Esophagus squamous epithelium (tissue), 5 donors: ENCODE data around the gene LRP1. TPM values are rescaled to one million over a fixed set of nuclear protein-coding genes. Genes with fewer than 3 reads are reported as not detected.

Source experiments
- DNase-seq: peaks from one replicate; lab custom pipeline; 2025; lab: John Stamatoyannopoulos, UW
- H3K27ac ChIP-seq, 4 donors: fragments of 200-600 bp; sonication (generic); one replicate each; pipeline ENCODE4 v1.5.1; 2016 to 2019; ENCODE audit warnings: mild to moderate bottlenecking in 1 of 4
- H3K27me3 ChIP-seq, 4 donors: fragments of 200-600 bp; sonication (generic); 1 replicate in 3 of 4; 2 replicates in 1 of 4; pipeline versions ENCODE4 v1.5.1 to v1.6.0; 2017 to 2021; ENCODE audit warnings: antibody characterized with exemption in 1 of 4
- H3K36me3 ChIP-seq, 3 donors: fragments of 200-600 bp; sonication (generic); one replicate each; pipeline ENCODE4 v1.5.1; 2016 to 2019
- H3K4me1 ChIP-seq, 3 donors: fragments of 200-600 bp; sonication (generic); one replicate each; pipeline ENCODE4 v1.5.1; 2017 to 2019
- H3K4me3 ChIP-seq, 4 donors: fragments of 200-600 bp; sonication (generic); 1 replicate in 3 of 4; 2 replicates in 1 of 4; pipeline ENCODE4 v1.5.1; 2016 to 2019; ENCODE audit warnings: mild to moderate bottlenecking in 2 of 4, moderate library complexity in 1 of 4
- H3K9me3 ChIP-seq, 3 donors: fragments of 200-600 bp; sonication (generic); one replicate each; pipeline ENCODE4 v1.5.1; 2016 to 2019
- CTCF ChIP-seq, 6 experiments: fragments of 450-650 bp in 4 of 6; fragments of 200-600 bp in 2 of 6; sonication (generic) in 2 of 6; IDR thresholded peaks; one replicate each; pipeline ENCODE4 v1.5.1; 2016 to 2019; ENCODE audit warnings: antibody characterized with exemption in 6 of 6, mild to moderate bottlenecking in 4 of 6, moderate library complexity in 4 of 6
- POLR2A ChIP-seq, 4 donors: fragments of 450-650 bp; IDR thresholded peaks; one replicate each; pipeline ENCODE4 v1.6.1; 2017; ENCODE audit warnings: antibody characterized with exemption in 4 of 4, mild to moderate bottlenecking in 4 of 4, moderate library complexity in 3 of 4
- WGBS, 2 donors: methylation state at CpG; one replicate each; pipeline ENCODE4 v1.1.5; 2018; 5-methylcytosine and 5-hydroxymethylcytosine counted together
- intact Hi-C: fragments of 100-400 bp; cut with DNase I; formaldehyde crosslinking; loops from one replicate; pipeline ENCODE4 v1.15.0; 2022
- total RNA-seq, 4 donors: library from RNA; depleted of rRNA; stranded (reverse); fragments of >200 nt; gene quantifications; one replicate each; pipeline ENCODE4 v1.1.0, GENCODE V29; 2016
- donor health status: DM: yes; HTN: yes; CAD: no.

Gene LRP1
- total RNA-seq, 4 donors from 2014 or later: 60.8 to 147 (median 81.9) TPM

DNA sequence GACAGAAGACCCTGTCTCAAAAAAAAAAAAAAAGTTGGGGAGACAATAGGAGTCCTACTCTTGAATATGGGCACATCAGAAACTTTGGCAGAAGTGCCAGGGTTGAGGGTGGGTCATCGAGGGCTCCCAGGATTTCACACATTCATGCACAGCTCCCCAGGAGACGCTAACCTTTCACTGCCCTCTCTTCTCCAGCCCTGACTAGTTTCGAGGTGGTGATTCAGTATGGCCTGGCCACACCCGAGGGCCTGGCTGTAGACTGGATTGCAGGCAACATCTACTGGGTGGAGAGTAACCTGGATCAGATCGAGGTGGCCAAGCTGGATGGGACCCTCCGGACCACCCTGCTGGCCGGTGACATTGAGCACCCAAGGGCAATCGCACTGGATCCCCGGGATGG is 48.6 kb downstream of the LRP1 start:
- DNase-seq: no peak
- peak overlapping the region; percentile 37 to 91 (median 86) for H3K27ac ChIP-seq
- H3K9me3 ChIP-seq: no peaks in the 10 kb centered on the region
- intact Hi-C loops: no loop called here
- H3K4me1 ChIP-seq: peaks cover 33 to 98% (median 34%) of the 10 kb centered on the region in 3 donors
- no peaks in the 10 kb centered on the region for H3K27me3 ChIP-seq
- H3K36me3 ChIP-seq: peaks cover 30 to 94% (median 47%) of the 10 kb centered on the region in 3 donors
- 54 to 63% methylated on average over 4 to 7 of the region's 9 CpGs for WGBS, 2 donors
- peak overlapping the region in 2 of 4 donors; percentile 18 to 27 for H3K4me3 ChIP-seq
- TF ChIP-seq CTCF (IDR thresholded peaks at IDR 0.05) (no peak), POLR2A (IDR thresholded peaks at IDR 0.05) (no peak)

GRCh38 chr12:57177354-57177753 is 49.1 kb downstream of the LRP1 start:
- Histone ChIP-seq H3K27me3 (no peaks in the 10 kb centered on the region), H3K36me3 (peaks cover 30 to 98% (median 47%) of the 10 kb centered on the region in 3 donors), H3K9me3 (no peaks in the 10 kb centered on the region), H3K4me1 (peaks cover 31 to 98% (median 33%) of the 10 kb centered on the region in 3 donors), H3K27ac (peak overlapping the region; percentile 37 to 91 (median 86)), H3K4me3 (peak overlapping the region in 2 of 4 donors; percentile 18 to 27)
- TF ChIP-seq POLR2A (IDR thresholded peaks at IDR 0.05): no peak
- TF ChIP-seq CTCF (IDR thresholded peaks at IDR 0.05): no peak
- intact Hi-C loops: no loop called here
- no peak for DNase-seq
- 73 to 80% methylated on average over 3 to 8 of the region's 16 CpGs for WGBS, 2 donors

DNA sequence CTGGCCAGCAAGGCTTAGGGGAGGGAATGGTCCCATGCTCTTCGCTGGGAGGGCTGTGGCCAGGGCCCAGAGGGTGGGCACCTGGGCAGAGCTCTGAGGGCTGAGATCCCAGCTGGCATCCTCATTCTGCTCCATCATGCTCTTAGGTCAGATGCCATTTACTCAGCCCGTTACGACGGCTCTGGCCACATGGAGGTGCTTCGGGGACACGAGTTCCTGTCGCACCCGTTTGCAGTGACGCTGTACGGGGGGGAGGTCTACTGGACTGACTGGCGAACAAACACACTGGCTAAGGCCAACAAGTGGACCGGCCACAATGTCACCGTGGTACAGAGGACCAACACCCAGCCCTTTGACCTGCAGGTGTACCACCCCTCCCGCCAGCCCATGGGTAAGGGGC is 49.9 kb downstream of the LRP1 start:
- intact Hi-C loops: no loop called here
- Histone ChIP-seq H3K27me3 (no peaks in the 10 kb centered on the region), H3K9me3 (no peaks in the 10 kb centered on the region), H3K4me3 (no peak overlapping the region), H3K4me1 (peaks cover 25 to 98% (median 36%) of the 10 kb centered on the region in 3 donors), H3K27ac (peak overlapping the region in 3 of 4 donors; percentile 85 to 91 (median 87)), H3K36me3 (peaks cover 30 to 90% (median 47%) of the 10 kb centered on the region in 3 donors)
- WGBS, 2 donors: 80% methylated on average over 3 of the region's 14 CpGs; no CpG with 5 or more reads in 1 of the 2 donors
- no peak for DNase-seq
- TF ChIP-seq POLR2A (IDR thresholded peaks at IDR 0.05) (no peak), CTCF (IDR thresholded peaks at IDR 0.05) (no peak)

- intact Hi-C loops: no loop called here
- no peak for DNase-seq
- peaks cover 33 to 90% (median 51%) of the 10 kb centered on the region in 3 donors for H3K36me3 ChIP-seq
- H3K27me3 ChIP-seq: no peaks in the 10 kb centered on the region
- H3K4me3 ChIP-seq: no peak overlapping the region
- no peaks in the 10 kb centered on the region for H3K9me3 ChIP-seq
- WGBS, 2 donors: 85 to 90% methylated on average over 17 to 23 of the region's 27 CpGs
- peak overlapping the region in 2 of 4 donors; percentile 71 to 87 for H3K27ac ChIP-seq
- H3K4me1 ChIP-seq: peaks cover 25 to 89% (median 35%) of the 10 kb centered on the region in 3 donors
- no peak for TF ChIP-seq CTCF (IDR thresholded peaks at IDR 0.05)
- no peak for TF ChIP-seq POLR2A (IDR thresholded peaks at IDR 0.05)
These were observed 51.2 kb downstream of the LRP1 start for GRCh38 chr12:57179331-57180086.

GRCh38 chr12:57180321-57180989 is 52.2 kb downstream of the LRP1 start:
- WGBS, 2 donors: 93 to 96% methylated on average over 2 to 5 of the region's 20 CpGs
- intact Hi-C loops: no loop called here
- H3K9me3 ChIP-seq: no peaks in the 10 kb centered on the region
- H3K36me3 ChIP-seq: peaks cover 43 to 92% (median 61%) of the 10 kb centered on the region in 3 donors
- TF ChIP-seq POLR2A (IDR thresholded peaks at IDR 0.05) (no peak), CTCF (IDR thresholded peaks at IDR 0.05) (no peak)
- peak overlapping the region in 3 of 4 donors; percentile 60 to 87 (median 71) for H3K27ac ChIP-seq
- peaks cover 16 to 79% (median 28%) of the 10 kb centered on the region in 3 donors for H3K4me1 ChIP-seq
- H3K27me3 ChIP-seq: no peaks in the 10 kb centered on the region
- DNase-seq: no peak
- H3K4me3 ChIP-seq: no peak overlapping the region
